DOHH2 (cell line): ENCODE results near the gene CTRB1.

ENCODE experiments used
- CTCF ChIP-seq: fragments of 200-600 bp; sonication (generic); IDR thresholded peaks from one replicate; pipeline ENCODE4 v1.5.1; 2014; ENCODE audit warnings: antibody characterized with exemption, mild to moderate bottlenecking, low read depth, low read length; ENCODE audit not compliant: poor library complexity, severe bottlenecking
- EZH2phosphoT487 ChIP-seq: fragments of 200-600 bp; sonication (generic); IDR thresholded peaks from 2 replicates; pipeline ENCODE4 v1.6.1; 2017; ENCODE audit warnings: borderline replicate concordance, mild to moderate bottlenecking, antibody characterized with exemption, low read length, moderate library complexity, mixed read lengths

DNA sequence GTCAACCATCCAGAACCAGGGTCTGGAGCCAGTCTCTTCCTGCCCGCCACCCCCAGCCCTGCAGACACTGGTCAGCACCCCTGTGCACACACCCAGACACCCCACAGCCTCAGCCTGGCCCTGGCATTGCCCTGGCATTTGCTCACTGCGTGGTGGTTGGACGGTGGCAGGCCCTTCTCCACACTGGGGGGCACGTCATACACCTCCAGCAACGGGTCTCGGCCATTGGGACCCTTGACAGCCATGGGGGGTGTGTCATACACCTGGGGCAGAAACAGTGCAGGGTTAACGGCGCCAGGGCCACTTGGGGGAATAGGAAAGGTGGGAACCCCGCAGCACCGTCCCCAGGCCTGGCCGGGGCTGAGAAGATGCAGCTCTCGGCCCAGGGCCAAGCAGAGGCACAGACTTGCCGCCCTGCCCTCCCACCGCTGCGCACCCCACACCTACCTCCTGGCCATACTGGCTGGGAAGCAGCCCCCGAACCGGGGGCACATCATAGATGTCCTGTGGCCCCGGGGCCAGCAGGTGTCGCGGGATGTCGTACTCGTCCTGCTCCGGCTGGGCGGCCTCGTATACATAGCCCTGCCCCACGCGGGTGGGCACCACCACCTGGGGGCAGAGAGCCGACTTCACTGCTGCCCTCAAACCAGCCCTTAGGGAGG is 18.1 kb downstream of the CTRB1 start:
- TF ChIP-seq CTCF, result no peak
- no peak for TF ChIP-seq EZH2phosphoT487
